Nephron (organoid): ENCODE measurements around the gene DSN1.

Source experiments
- H3K27ac Mint-ChIP-seq, 3 experiments: 2 replicates each; pipeline ENCODE4 v1.8.0; 2020; ENCODE audit warnings: mixed read lengths in 3 of 3, mild to moderate bottlenecking in 2 of 3, moderate library complexity in 1 of 3
- H3K27me3 Mint-ChIP-seq: 2 replicates; pipeline ENCODE4 v1.8.0; 2021; ENCODE audit warnings: low read depth, mild to moderate bottlenecking, moderate library complexity, mixed read lengths
- H3K36me3 Mint-ChIP-seq: 2 replicates; pipeline ENCODE4 v1.8.0; 2020; ENCODE audit warnings: low read depth, mixed read lengths
- H3K4me1 Mint-ChIP-seq: 2 replicates; pipeline ENCODE4 v1.8.0; 2020; ENCODE audit warnings: mixed read lengths
- H3K4me3 Mint-ChIP-seq, 3 experiments: 2 replicates each; pipeline ENCODE4 v1.8.0; 2020; ENCODE audit warnings: mild to moderate bottlenecking in 3 of 3, mixed read lengths in 3 of 3, moderate library complexity in 2 of 3
- H3K9me3 Mint-ChIP-seq: 2 replicates; pipeline ENCODE4 v1.8.0; 2020; ENCODE audit warnings: mixed read lengths
- CTCF ChIP-seq, 3 experiments: fragments of 200-600 bp; sonication (generic); IDR thresholded peaks; one replicate each; pipeline ENCODE4 v1.5.0; 2021; ENCODE audit warnings: antibody characterized with exemption in 3 of 3; ENCODE audit not compliant: unreplicated experiment in 3 of 3

DSN1 gene

GRCh38 chr20:36726168-36726567 lies 47.4 kb downstream of the DSN1 start:
- no peak overlapping the region for H3K27ac Mint-ChIP-seq
- no peaks in the 10 kb centered on the region for H3K4me1 Mint-ChIP-seq
- H3K36me3 Mint-ChIP-seq: peaks cover 3% of the 10 kb centered on the region
- no peak for TF ChIP-seq CTCF (IDR thresholded peaks at IDR 0.05; ENCODE audit: unreplicated experiment in 3 of 3)
- H3K9me3 Mint-ChIP-seq: no peaks in the 10 kb centered on the region
- no peak overlapping the region for H3K4me3 Mint-ChIP-seq
- H3K27me3 Mint-ChIP-seq: no peaks in the 10 kb centered on the region

- no peaks in the 10 kb centered on the region for H3K4me1 Mint-ChIP-seq
- H3K4me3 Mint-ChIP-seq: no peak overlapping the region
- H3K36me3 Mint-ChIP-seq: peaks cover 4% of the 10 kb centered on the region
- H3K27ac Mint-ChIP-seq: no peak overlapping the region
- no peaks in the 10 kb centered on the region for H3K9me3 Mint-ChIP-seq
- no peak for TF ChIP-seq CTCF (IDR thresholded peaks at IDR 0.05; ENCODE audit: unreplicated experiment in 3 of 3)
- H3K27me3 Mint-ChIP-seq: no peaks in the 10 kb centered on the region
Observed at GRCh38 chr20:36720510-36720909, 53.1 kb downstream of the DSN1 start.

GRCh38 chr20:36717657-36718056 lies 55.9 kb downstream of the DSN1 start:
- Mint-ChIP-seq H3K4me1 (no peaks in the 10 kb centered on the region), H3K27me3 (no peaks in the 10 kb centered on the region), H3K27ac (no peak overlapping the region), H3K36me3 (peaks cover 4% of the 10 kb centered on the region), H3K9me3 (no peaks in the 10 kb centered on the region), H3K4me3 (no peak overlapping the region)
- no peak for TF ChIP-seq CTCF (IDR thresholded peaks at IDR 0.05; ENCODE audit: unreplicated experiment in 3 of 3)

- no peaks in the 10 kb centered on the region for H3K4me1 Mint-ChIP-seq
- no peaks in the 10 kb centered on the region for H3K27me3 Mint-ChIP-seq
- peaks cover 4% of the 10 kb centered on the region for H3K36me3 Mint-ChIP-seq
- H3K4me3 Mint-ChIP-seq: no peak overlapping the region
- no peaks in the 10 kb centered on the region for H3K9me3 Mint-ChIP-seq
- no peak for TF ChIP-seq CTCF (IDR thresholded peaks at IDR 0.05; ENCODE audit: unreplicated experiment in 3 of 3)
- no peak overlapping the region for H3K27ac Mint-ChIP-seq
Observed at GRCh38 chr20:36717021-36717420, 56.5 kb downstream of the DSN1 start.

- no peak overlapping the region for H3K27ac Mint-ChIP-seq
- no peak overlapping the region for H3K4me3 Mint-ChIP-seq
- H3K4me1 Mint-ChIP-seq: no peaks in the 10 kb centered on the region
- no peaks in the 10 kb centered on the region for H3K9me3 Mint-ChIP-seq
- TF ChIP-seq CTCF (IDR thresholded peaks at IDR 0.05; ENCODE audit: unreplicated experiment in 3 of 3): no peak
- H3K36me3 Mint-ChIP-seq: no peaks in the 10 kb centered on the region
- H3K27me3 Mint-ChIP-seq: no peaks in the 10 kb centered on the region
Observed at GRCh38 chr20:36712775-36713174, 60.8 kb downstream of the DSN1 start.

GRCh38 chr20:36709126-36709525 lies 64.4 kb downstream of the DSN1 start:
- no peak for TF ChIP-seq CTCF (IDR thresholded peaks at IDR 0.05; ENCODE audit: unreplicated experiment in 3 of 3)
- no peaks in the 10 kb centered on the region for H3K36me3 Mint-ChIP-seq
- H3K4me3 Mint-ChIP-seq: no peak overlapping the region
- H3K4me1 Mint-ChIP-seq: no peaks in the 10 kb centered on the region
- H3K27me3 Mint-ChIP-seq: no peaks in the 10 kb centered on the region
- H3K27ac Mint-ChIP-seq: no peak overlapping the region
- no peaks in the 10 kb centered on the region for H3K9me3 Mint-ChIP-seq
